Left lung (tissue), 10 donors: ENCODE results near the gene ENPP3. TPM values are rescaled to one million over a fixed set of nuclear protein-coding genes. Genes with fewer than 3 reads are reported as not detected.

Experiments
- ATAC-seq: fragments of 200-7000 bp; cut with Tn5 transposase; one replicate; pipeline ENCODE4 v1.9.1; 2020; ENCODE audit warnings: moderate library complexity
- DNase-seq, 4 donors: peaks; one replicate each; pipeline ENCODE4 v3.0.0-alpha.2; 2013 to 2020
- H3K27ac ChIP-seq, 2 donors: fragments of 200-600 bp; sonication (generic) in 1 of 2; one replicate each; pipeline versions ENCODE4 v1.5.0 to v1.8.0; 2020 to 2021
- H3K27me3 ChIP-seq, 2 donors: fragments of 200-600 bp; sonication (generic) in 1 of 2; one replicate each; pipeline versions ENCODE4 v1.5.0 to v1.8.0; 2020 to 2021
- H3K36me3 ChIP-seq, 2 donors: fragments of 200-600 bp; sonication (generic) in 1 of 2; one replicate each; pipeline versions ENCODE4 v1.5.0 to v1.8.0; 2020 to 2021
- H3K4me1 ChIP-seq, 2 donors: fragments of 200-600 bp; one replicate each; pipeline ENCODE4 v1.8.0; 2021
- H3K4me3 ChIP-seq, 2 donors: fragments of 200-600 bp; sonication (generic) in 1 of 2; one replicate each; pipeline versions ENCODE4 v1.5.0 to v1.8.0; 2020 to 2021; ENCODE audit warnings: mild to moderate bottlenecking in 1 of 2
- H3K9me3 ChIP-seq, 2 donors: fragments of 200-600 bp; sonication (generic) in 1 of 2; one replicate each; pipeline versions ENCODE4 v1.5.0 to v1.8.0; 2020 to 2021
- CTCF ChIP-seq, 2 donors: fragments of 200-600 bp; sonication (generic) in 1 of 2; IDR thresholded peaks; one replicate each; pipeline versions ENCODE4 v1.5.0 to v1.8.0; 2021; ENCODE audit warnings: antibody characterized with exemption in 2 of 2
- intact Hi-C, 2 donors: fragments of 100-400 bp; cut with DNase I; formaldehyde crosslinking; loops; one replicate each; pipeline versions ENCODE4 v1.11.2 to v1.14.2; 2022
- polyA plus RNA-seq, 6 donors: library from polyadenylated mRNA; unstranded; fragments of 120-200 nt; gene quantifications; one replicate each; pipeline ENCODE4 v1.2.1, GENCODE V29; 2013; ENCODE audit not compliant: insufficient read length in 6 of 6
- total RNA-seq, 2 donors: library from RNA; stranded (reverse); fragmentation: NEBNext Ultra II Directional; extraction: Animal tissue kit (Norgen Biotek cat#: 25700); gene quantifications; one replicate each; pipeline ENCODE4 v1.2.1, GENCODE V29; 2021
- donor health status: DM: no; HTN: yes; CAD: no.
- donor health status: DM: no; HTN: no; CAD: no.

Gene ENPP3
- total and polyA plus RNA-seq, 8 donors = 0.44 to 1.5 (median 0.90) TPM

- intact Hi-C loops = no loop called here
- no peak for DNase-seq
- Histone ChIP-seq H3K27me3 (no peaks in the 10 kb centered on the region), H3K4me1 (no peaks in the 10 kb centered on the region), H3K9me3 (no peaks in the 10 kb centered on the region), H3K4me3 (no peak overlapping the region), H3K27ac (no peak overlapping the region), H3K36me3 (no peaks in the 10 kb centered on the region)
- TF ChIP-seq CTCF (IDR thresholded peaks at IDR 0.05) = no peak
- ATAC-seq = no peak
Observed at GRCh38 chr6:131779304-131779703, 142.2 kb downstream of the ENPP3 start.

GRCh38 chr6:131780600-131780999 lies 143.5 kb downstream of the ENPP3 start:
- intact Hi-C loops = no loop called here

GRCh38 chr6:131781687-131782086 lies 144.6 kb downstream of the ENPP3 start:
- H3K36me3 ChIP-seq = no peaks in the 10 kb centered on the region
- H3K27ac ChIP-seq = no peak overlapping the region
- no peak overlapping the region for H3K4me3 ChIP-seq
- H3K27me3 ChIP-seq = no peaks in the 10 kb centered on the region
- ATAC-seq (no peak), DNase-seq (no peak)
- no peak for TF ChIP-seq CTCF (IDR thresholded peaks at IDR 0.05)
- intact Hi-C loops = no loop called here
- no peaks in the 10 kb centered on the region for H3K4me1 ChIP-seq
- no peaks in the 10 kb centered on the region for H3K9me3 ChIP-seq

More at GRCh38 chr6:131780600-131780999, 143.5 kb downstream of the ENPP3 start:
- no peaks in the 10 kb centered on the region for H3K9me3 ChIP-seq
- H3K4me3 ChIP-seq = no peak overlapping the region
- no peak for TF ChIP-seq CTCF (IDR thresholded peaks at IDR 0.05)
- ATAC-seq (no peak), DNase-seq (no peak)
- no peaks in the 10 kb centered on the region for H3K36me3 ChIP-seq
- H3K27me3 ChIP-seq = no peaks in the 10 kb centered on the region
- H3K4me1 ChIP-seq = no peaks in the 10 kb centered on the region
- no peak overlapping the region for H3K27ac ChIP-seq

- no peaks in the 10 kb centered on the region for H3K9me3 ChIP-seq
- no peak overlapping the region for H3K27ac ChIP-seq
- peak; percentile 23 for ATAC-seq
- no peak overlapping the region for H3K4me3 ChIP-seq
- no peaks in the 10 kb centered on the region for H3K36me3 ChIP-seq
- no peak for DNase-seq
- no peaks in the 10 kb centered on the region for H3K4me1 ChIP-seq
- no peaks in the 10 kb centered on the region for H3K27me3 ChIP-seq
- TF ChIP-seq CTCF (IDR thresholded peaks at IDR 0.05) = no peak
- intact Hi-C loops = no loop called here
Observed at GRCh38 chr6:131782764-131783163, 145.7 kb downstream of the ENPP3 start.

GRCh38 chr6:131784561-131784960 lies 147.5 kb downstream of the ENPP3 start:
- intact Hi-C loops = no loop called here
- Histone ChIP-seq H3K4me1 (no peaks in the 10 kb centered on the region), H3K36me3 (no peaks in the 10 kb centered on the region), H3K27ac (no peak overlapping the region), H3K9me3 (no peaks in the 10 kb centered on the region), H3K4me3 (no peak overlapping the region), H3K27me3 (no peaks in the 10 kb centered on the region)
- ATAC-seq (no peak), DNase-seq (no peak)
- TF ChIP-seq CTCF (IDR thresholded peaks at IDR 0.05) = no peak
